ENCODE data around the gene PRDM12.

PRDM12 gene

GRCh38 chr9:130664251-130665028 is at the start of gene PRDM12:
PRDM12 (plus strand) TSS chr9:130664594; CDS start chr9:130664654, 60 bp downstream.
- no peak for DNase-seq

GRCh38 chr9:130616451-130616850 is 47.9 kb upstream of the PRDM12 start:
- no peak for DNase-seq

- DNase-seq, result no peak
Observed at GRCh38 chr9:130623466-130623865, 40.9 kb upstream of the PRDM12 start.

- DNase-seq, result no peak
Observed at GRCh38 chr9:130624154-130624553, 40.2 kb upstream of the PRDM12 start.

GRCh38 chr9:130626249-130626996 is 38.0 kb upstream of the PRDM12 start:
- DNase-seq, result no peak

- no peak for DNase-seq
Observed at GRCh38 chr9:130627051-130627450, 37.3 kb upstream of the PRDM12 start.

- no peak for DNase-seq
Observed at GRCh38 chr9:130627896-130628792, 36.2 kb upstream of the PRDM12 start.

- DNase-seq, result no peak
Observed at GRCh38 chr9:130629443-130630070, 34.8 kb upstream of the PRDM12 start.

GRCh38 chr9:130630071-130630450 is 34.3 kb upstream of the PRDM12 start:
- DNase-seq, result no peak

GRCh38 chr9:130630506-130631330 is 33.7 kb upstream of the PRDM12 start:
- no peak for DNase-seq

- no peak for DNase-seq
Observed at GRCh38 chr9:130631331-130632080, 32.9 kb upstream of the PRDM12 start.

- no peak for DNase-seq
Observed at GRCh38 chr9:130632081-130632710, 32.2 kb upstream of the PRDM12 start.

GRCh38 chr9:130632841-130633240 is 31.6 kb upstream of the PRDM12 start:
- no peak for DNase-seq

- DNase-seq, result no peak
Observed at GRCh38 chr9:130633336-130634190, 30.8 kb upstream of the PRDM12 start.

- no peak for DNase-seq
Observed at GRCh38 chr9:130634191-130634768, 30.1 kb upstream of the PRDM12 start.

GRCh38 chr9:130634801-130635200 is 29.6 kb upstream of the PRDM12 start:
- no peak for DNase-seq

GRCh38 chr9:130635306-130635705 is 29.1 kb upstream of the PRDM12 start:
- no peak for DNase-seq

GRCh38 chr9:130635721-130636647 is 28.4 kb upstream of the PRDM12 start:
- no peak for DNase-seq

Data from NCI-H1092 (cell line).